GM12864 (cell line): ENCODE data around the gene PI4KA.
"Not testable (repeated sequence)": the region's sequence is repeated elsewhere in the genome, so short reads cannot be mapped to it uniquely, and the experiment has no call there.

Source experiments
- DNase-seq: peaks from one replicate; pipeline ENCODE4 v3.0.0-alpha.2; 2011; ENCODE audit warnings: low read depth
- H3K4me3 ChIP-seq: 2 replicates; pipeline ENCODE4 v1.5.1; 2011; ENCODE audit warnings: mild to moderate bottlenecking, low read depth, low read length, control low read depth
- TF ChIP-seq, protein P1 (sequence below): IDR thresholded peaks from 2 replicates; pipeline ENCODE4 v1.5.1; 2011; ENCODE audit warnings: low read depth, mild to moderate bottlenecking, moderate library complexity, low read length, control low read depth, inconsistent platforms; ENCODE audit errors: missing control alignments

The PI4KA gene

GRCh38 chr22:20829491-20830134, 29.0 kb downstream of the PI4KA start:
- DNase-seq, result no peak
- H3K4me3 ChIP-seq, result no peak overlapping the region
- TF ChIP-seq, protein P1, sequence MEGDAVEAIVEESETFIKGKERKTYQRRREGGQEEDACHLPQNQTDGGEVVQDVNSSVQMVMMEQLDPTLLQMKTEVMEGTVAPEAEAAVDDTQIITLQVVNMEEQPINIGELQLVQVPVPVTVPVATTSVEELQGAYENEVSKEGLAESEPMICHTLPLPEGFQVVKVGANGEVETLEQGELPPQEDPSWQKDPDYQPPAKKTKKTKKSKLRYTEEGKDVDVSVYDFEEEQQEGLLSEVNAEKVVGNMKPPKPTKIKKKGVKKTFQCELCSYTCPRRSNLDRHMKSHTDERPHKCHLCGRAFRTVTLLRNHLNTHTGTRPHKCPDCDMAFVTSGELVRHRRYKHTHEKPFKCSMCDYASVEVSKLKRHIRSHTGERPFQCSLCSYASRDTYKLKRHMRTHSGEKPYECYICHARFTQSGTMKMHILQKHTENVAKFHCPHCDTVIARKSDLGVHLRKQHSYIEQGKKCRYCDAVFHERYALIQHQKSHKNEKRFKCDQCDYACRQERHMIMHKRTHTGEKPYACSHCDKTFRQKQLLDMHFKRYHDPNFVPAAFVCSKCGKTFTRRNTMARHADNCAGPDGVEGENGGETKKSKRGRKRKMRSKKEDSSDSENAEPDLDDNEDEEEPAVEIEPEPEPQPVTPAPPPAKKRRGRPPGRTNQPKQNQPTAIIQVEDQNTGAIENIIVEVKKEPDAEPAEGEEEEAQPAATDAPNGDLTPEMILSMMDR, result no peak

GRCh38 chr22:20826373-20827152, 32.0 kb downstream of the PI4KA start:
- H3K4me3 ChIP-seq, DNase-seq: not testable (repeated sequence)

- DNase-seq, result no peak
- H3K4me3 ChIP-seq, result no peak overlapping the region
- TF ChIP-seq, protein P1, result no peak
These were observed 33.0 kb downstream of the PI4KA start for GRCh38 chr22:20825624-20826023.

GRCh38 chr22:20825216-20825615, 33.4 kb downstream of the PI4KA start:
- not testable (repeated sequence) for H3K4me3 ChIP-seq

DNA sequence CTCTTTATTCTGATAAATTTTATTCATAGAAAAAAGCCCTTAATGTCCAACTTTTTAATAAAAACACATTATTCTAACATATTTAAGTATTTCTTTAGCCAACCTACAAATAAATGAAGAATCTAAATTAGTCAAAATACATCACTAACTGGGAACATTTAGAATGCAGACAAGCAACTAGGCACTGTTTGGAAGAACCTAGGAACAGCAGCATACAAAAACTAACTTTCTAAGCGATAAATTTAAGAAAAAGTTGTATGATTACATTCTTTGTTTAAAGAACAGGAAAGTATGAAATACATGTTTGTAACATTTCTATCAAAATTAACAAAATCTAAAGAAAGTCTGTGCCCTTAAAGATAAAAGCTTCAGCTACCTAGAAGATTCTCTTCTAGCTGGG, 35.3 kb downstream of the PI4KA start:
- TF ChIP-seq, protein P1, result no peak
- no peak for DNase-seq
- no peak overlapping the region for H3K4me3 ChIP-seq

More at GRCh38 chr22:20825216-20825615, 33.4 kb downstream of the PI4KA start:
- not testable (repeated sequence) for DNase-seq

- no peak for DNase-seq
- H3K4me3 ChIP-seq, result no peak overlapping the region
- TF ChIP-seq, protein P1, result no peak
These were observed 36.4 kb downstream of the PI4KA start for GRCh38 chr22:20822240-20822639.

DNA sequence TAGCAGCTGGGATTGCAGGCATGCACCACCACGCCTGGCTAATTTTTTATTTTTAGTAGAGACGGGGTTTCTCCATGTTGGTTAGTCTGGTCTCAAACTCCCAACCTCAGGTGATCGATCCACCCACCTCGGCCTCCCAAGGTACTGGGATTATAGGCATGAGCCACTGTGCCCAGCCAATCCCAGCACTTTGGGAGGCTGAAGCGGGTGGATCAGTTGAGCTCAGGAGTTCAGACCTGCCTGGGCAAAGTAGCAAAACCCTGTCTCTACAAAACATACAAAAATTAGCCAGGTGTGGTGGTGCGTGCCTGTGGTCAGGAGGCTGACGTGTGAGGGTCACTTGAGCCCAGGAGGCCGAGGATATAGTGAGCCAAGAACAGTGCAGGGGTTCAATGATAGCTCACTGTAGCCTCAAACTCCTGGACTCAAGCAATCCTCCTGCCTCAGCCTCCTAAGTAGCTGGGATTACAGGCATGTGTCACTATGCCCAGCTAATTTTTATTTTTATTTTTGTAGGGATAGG, 36.8 kb downstream of the PI4KA start:
- not testable (repeated sequence) for DNase-seq, H3K4me3 ChIP-seq

DNA sequence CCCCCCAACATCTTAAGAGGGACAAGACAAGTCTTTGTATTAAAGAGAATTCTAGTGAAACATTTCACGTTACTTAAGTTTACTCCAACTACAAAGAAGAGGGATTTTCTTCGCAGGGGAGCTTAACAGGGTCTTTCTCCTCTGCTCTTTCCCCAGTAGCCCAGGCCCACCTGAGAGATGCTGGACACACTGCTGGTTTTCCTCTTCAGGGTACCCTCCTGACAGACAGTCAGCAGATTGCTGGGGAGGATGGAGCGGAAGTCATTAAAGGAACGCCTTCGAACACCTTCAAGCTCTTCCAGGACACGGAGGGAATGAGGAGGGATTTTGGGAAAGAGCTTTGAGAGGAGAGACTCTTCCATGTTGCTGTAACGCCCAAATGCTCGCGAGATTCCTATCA, 39.1 kb downstream of the PI4KA start:
- TF ChIP-seq, protein P1, result no peak
- DNase-seq, result no peak
- H3K4me3 ChIP-seq, result no peak overlapping the region
